HepG2 (cell line): ENCODE data around the gene IFITM10. TPM values are rescaled to one million over a fixed set of nuclear protein-coding genes. Genes with fewer than 3 reads are reported as not detected.

Source experiments
- ADNP ChIP-seq: sonication (generic); formaldehyde crosslinking; IDR thresholded peaks from 2 replicates; pipeline ENCODE4 v1.4.0; 2020; ENCODE audit warnings: missing genetic modification reagents
- AKAP8 ChIP-seq: sonication (generic); formaldehyde crosslinking; IDR thresholded peaks from 2 replicates; pipeline ENCODE4 v1.5.1; 2020; ENCODE audit warnings: mild to moderate bottlenecking, missing genetic modification reagents
- CHCHD3 ChIP-seq: sonication (generic); formaldehyde crosslinking; IDR thresholded peaks from 2 replicates; pipeline ENCODE4 v1.8.0; 2022; ENCODE audit warnings: mild to moderate bottlenecking, missing genetic modification reagents, moderate library complexity
- GABPA ChIP-seq, 2 experiments: IDR thresholded peaks; 2 replicates each; pipeline ENCODE4 v1.6.1; 2011 to 2016; ENCODE audit warnings: low read depth in 2 of 2, low read length in 1 of 2, missing biosample characterization in 1 of 2, missing genetic modification characterization in 1 of 2
- GMEB1 ChIP-seq: sonication (generic); formaldehyde crosslinking; IDR thresholded peaks from 2 replicates; pipeline ENCODE4 v1.5.1; 2020; ENCODE audit warnings: missing genetic modification reagents, mild to moderate bottlenecking, borderline replicate concordance
- HBP1 ChIP-seq: IDR thresholded peaks from 2 replicates; pipeline ENCODE4 v1.6.1; 2016; ENCODE audit warnings: low read depth, control low read depth
- HMGXB4 ChIP-seq, 2 experiments: sonication (generic) in 1 of 2; formaldehyde crosslinking in 1 of 2; IDR thresholded peaks; 2 replicates each; pipeline versions ENCODE4 v1.4.0 to v1.6.1; 2018 to 2020; ENCODE audit warnings: missing genetic modification reagents in 2 of 2, borderline replicate concordance in 1 of 2, low read depth in 1 of 2, mild to moderate bottlenecking in 1 of 2, missing biosample characterization in 1 of 2
- MATR3 ChIP-seq: sonication (generic); formaldehyde crosslinking; IDR thresholded peaks from 2 replicates; pipeline ENCODE4 v1.4.0; 2020; ENCODE audit warnings: missing genetic modification reagents
- MXD1 ChIP-seq: sonication (generic); formaldehyde crosslinking; IDR thresholded peaks from 2 replicates; pipeline ENCODE4 v1.4.0; 2020; ENCODE audit warnings: mild to moderate bottlenecking, missing genetic modification reagents
- MXD4 ChIP-seq: IDR thresholded peaks from 2 replicates; pipeline ENCODE4 v1.6.1; 2016; ENCODE audit warnings: mild to moderate bottlenecking, missing biosample characterization, missing genetic modification reagents
- NFRKB ChIP-seq: fragments of 450-650 bp; IDR thresholded peaks from 2 replicates; pipeline ENCODE4 v1.6.1; 2017
- SAFB2 ChIP-seq: sonication (generic); formaldehyde crosslinking; IDR thresholded peaks from 2 replicates; pipeline ENCODE4 v1.5.1; 2020; ENCODE audit warnings: missing genetic modification reagents, low read depth, mild to moderate bottlenecking, borderline replicate concordance
- TERF1 ChIP-seq: sonication (generic); formaldehyde crosslinking; IDR thresholded peaks from 2 replicates; pipeline ENCODE4 v1.8.0; 2022; ENCODE audit warnings: mild to moderate bottlenecking, missing genetic modification reagents, moderate library complexity
- TFDP2 ChIP-seq: sonication (generic); formaldehyde crosslinking; IDR thresholded peaks from 2 replicates; pipeline ENCODE4 v1.4.0; 2020; ENCODE audit warnings: missing genetic modification reagents
- TIGD3 ChIP-seq: sonication (generic); formaldehyde crosslinking; IDR thresholded peaks from 2 replicates; pipeline ENCODE4 v1.5.1; 2020; ENCODE audit warnings: mild to moderate bottlenecking, missing genetic modification reagents, borderline replicate concordance
- ZBTB7B ChIP-seq: sonication (generic); formaldehyde crosslinking; IDR thresholded peaks from 2 replicates; pipeline ENCODE4 v1.4.0; 2020; ENCODE audit warnings: missing genetic modification reagents
- ZNF317 ChIP-seq: sonication (generic); formaldehyde crosslinking; IDR thresholded peaks from 2 replicates; pipeline ENCODE4 v1.5.0; 2020; ENCODE audit warnings: mild to moderate bottlenecking, missing genetic modification reagents
- ZNF530 ChIP-seq: sonication (generic); formaldehyde crosslinking; IDR thresholded peaks from 2 replicates; pipeline ENCODE4 v1.5.0; 2020; ENCODE audit warnings: low read depth, mild to moderate bottlenecking, missing genetic modification reagents
- polyA plus RNA-seq, 8 experiments: library from polyadenylated mRNA; depleted of rRNA in 3 of 8; stranded (reverse) in 7 of 8; unstranded in 1 of 8; fragments of >200 nt; fragmentation: Illumina TruSeq in 4 of 8; extraction: Trizol in 4 of 8; gene quantifications; 2 replicates each; pipeline versions ENCODE4 v1.2.1 to v1.2.3, GENCODE V29; 2011 to 2016; ENCODE audit warnings: low read depth in 4 of 8, missing spikeins in 1 of 8, mixed read lengths in 1 of 8; ENCODE audit not compliant: insufficient read depth in 1 of 8
- total RNA-seq, 5 experiments: library from RNA; depleted of rRNA; stranded (reverse); fragments of >200 nt; fragmentation: Illumina TruSeq; extraction: Trizol; gene quantifications; 2 replicates each; pipeline ENCODE4 v1.2.3, GENCODE V29; 2016; ENCODE audit warnings: low read depth in 1 of 5

Gene IFITM10
- total and polyA plus RNA-seq, 2 of the 13 experiments (the other 11 are each of a cell fraction or from before 2014, with no cell fraction given) = 0.09 to 0.13 TPM

GRCh38 chr11:1693327-1694063 is 56.9 kb downstream of the IFITM10 start (continued):
- peak; percentile 13; the same call in 1 of the 2 replicates for TF ChIP-seq MXD4 (CRISPR knock-in tag)
- TF ChIP-seq NFRKB = no peak
- TF ChIP-seq AKAP8 (CRISPR knock-in tag) = peak; percentile 18; the same call in 1 of the 2 replicates
- TF ChIP-seq MXD1 = peak; percentile 24; the same call in 1 of the 2 replicates
- no peak for TF ChIP-seq TFDP2 (CRISPR knock-in tag)
- TF ChIP-seq HBP1 (CRISPR knock-in tag) = 0 out of 2 replicates have a peak, but pooled peaks have one; percentile 33
- peak; percentile 29 for TF ChIP-seq ZNF317 (CRISPR knock-in tag)
- TF ChIP-seq ZNF530 (CRISPR knock-in tag) = no peak
- TF ChIP-seq ADNP (CRISPR knock-in tag) = no peak
- TF ChIP-seq SAFB2 (CRISPR knock-in tag) = no peak
- TF ChIP-seq GABPA (IDR thresholded peaks at IDR 0.05; ENCODE audit: low read depth, low read length) = no peak
- TF ChIP-seq GABPA (CRISPR knock-in tag; IDR thresholded peaks at IDR 0.05; ENCODE audit: low read depth) = no peak
- TF ChIP-seq CHCHD3 = 0 out of 2 replicates have a peak, but pooled peaks have one; percentile 12
- no peak for TF ChIP-seq MATR3 (CRISPR knock-in tag)
- peak; percentile 95 for TF ChIP-seq ZBTB7B (CRISPR knock-in tag)
- peak; percentile 47; the same call in 1 of the 2 replicates for TF ChIP-seq TIGD3 (CRISPR knock-in tag)
- TF ChIP-seq HMGXB4 (CRISPR knock-in tag; IDR thresholded peaks at IDR 0.05; ENCODE audit: borderline replicate concordance in 1 of 2, low read depth in 1 of 2) = peak; percentile 55 to 71; a peak in 3 of 4 replicates
- TF ChIP-seq GMEB1 (CRISPR knock-in tag) = peak; percentile 41
- no peak for TF ChIP-seq TERF1 (CRISPR knock-in tag)
